HepG2 (cell line): Measurements from ENCODE around the gene RAB36. TPM values are rescaled to one million over a fixed set of nuclear protein-coding genes. Genes with fewer than 3 reads are reported as not detected.

Experiments
- ATAC-seq: fragments of 200-7000 bp; cut with Tn5 transposase; 3 replicates; pipeline ENCODE4 v1.9.1; 2020; ENCODE audit warnings: mild to moderate bottlenecking, moderate library complexity
- BruUV-seq: library from RNA; stranded (reverse); fragments of 400-500 nt; replicated peaks from 2 replicates; lab custom pipeline; 2021; lab: Mats Ljungman, UMichigan
- CTCF ChIA-PET: fragments of 300-600 bp; formaldehyde crosslinking; extraction: SDS; loops from one replicate; lab custom pipeline; 2021; ENCODE audit warnings: low total read pairs, inconsistent platforms, low intra/inter-chr PET ratio; lab: Yijun Ruan, JAX
- POLR2A ChIA-PET: fragments of 350-600 bp; sonication (Branson Sonifier 250); formaldehyde crosslinking; loops from one replicate; lab custom pipeline; 2020; ENCODE audit warnings: antibody characterized with exemption, inconsistent platforms; lab: Yijun Ruan, JAX
- DNase-seq: peaks from one replicate; pipeline ENCODE4 v3.0.0-alpha.2; 2015; ENCODE audit warnings: low spot score
- FAIRE-seq: peaks from 3 replicates; lab custom pipeline; 2011; peaks lifted over from hg19 to GRCh38; lab: Jason Lieb, UNC
- H2AFZ ChIP-seq: one replicate; pipeline ENCODE4 v1.6.1; 2011; ENCODE audit warnings: low read length, inconsistent platforms
- H3K27ac ChIP-seq: fragments of 300-600 bp; 3 replicates; pipeline ENCODE4 v1.8.0; 2011; ENCODE audit warnings: mixed run types, mild to moderate bottlenecking, mixed read lengths, low read length, inconsistent platforms; ENCODE audit not compliant: insufficient read depth; ENCODE audit errors: extremely low read length
- H3K27me3 ChIP-seq, 2 experiments: fragments of 200-600 bp in 1 of 2; 2 replicates in 1 of 2; 3 replicates in 1 of 2; pipeline versions ENCODE4 v1.6.0 to v1.8.0; 2011; ENCODE audit warnings: low read length in 2 of 2, mild to moderate bottlenecking in 2 of 2, moderate library complexity in 2 of 2, inconsistent platforms in 1 of 2; ENCODE audit not compliant: insufficient read depth in 2 of 2, control insufficient read depth in 1 of 2
- H3K36me3 ChIP-seq, 2 experiments: fragments of 200-600 bp in 1 of 2; replicated peaks in 1 of 2; 2 replicates in 1 of 2; 3 replicates in 1 of 2; pipeline versions ENCODE4 v1.5.1 to v1.8.0; 2011; ENCODE audit warnings: low read length in 2 of 2, inconsistent platforms in 1 of 2; ENCODE audit not compliant: insufficient read depth in 2 of 2, control insufficient read depth in 1 of 2
- H3K4me1 ChIP-seq: 2 replicates; pipeline ENCODE4 v1.5.1; 2012; ENCODE audit warnings: low read length, inconsistent platforms; ENCODE audit not compliant: insufficient read depth
- H3K4me2 ChIP-seq: 2 replicates; pipeline ENCODE4 v1.6.0; 2011; ENCODE audit warnings: low read depth, low read length, inconsistent platforms
- H3K4me3 ChIP-seq, 3 experiments: fragments of 200-600 bp in 1 of 3; sonication (generic), shearing (Covaris generic) in 1 of 3; replicated peaks in 1 of 3; 2 replicates each; pipeline ENCODE4 v1.5.1; 2011 to 2016; ENCODE audit warnings: low read length in 3 of 3, inconsistent platforms in 2 of 3, low read depth in 2 of 3, mild to moderate bottlenecking in 2 of 3, control low read depth in 1 of 3, mixed read lengths in 1 of 3; ENCODE audit not compliant: insufficient read depth in 1 of 3
- H3K79me2 ChIP-seq: one replicate; pipeline ENCODE4 v1.6.1; 2011; ENCODE audit warnings: low read length, inconsistent platforms; ENCODE audit not compliant: insufficient read depth
- H3K9ac ChIP-seq: 2 replicates; pipeline ENCODE4 v1.6.0; 2011; ENCODE audit warnings: mild to moderate bottlenecking, low read depth, low read length, inconsistent platforms; ENCODE audit not compliant: insufficient read depth
- H3K9me3 ChIP-seq: 2 replicates; pipeline ENCODE4 v1.5.1; 2012; ENCODE audit warnings: mild to moderate bottlenecking, low read length
- H4K20me1 ChIP-seq: 2 replicates; pipeline ENCODE4 v1.6.0; 2011; ENCODE audit warnings: inconsistent platforms, mild to moderate bottlenecking, low read length, moderate library complexity; ENCODE audit not compliant: insufficient read depth
- EEA1 ChIP-seq: sonication (generic); formaldehyde crosslinking; IDR thresholded peaks from 2 replicates; pipeline ENCODE4 v1.5.1; 2020; ENCODE audit warnings: mild to moderate bottlenecking, missing genetic modification reagents, borderline replicate concordance
- SATB2 ChIP-seq: sonication (generic); formaldehyde crosslinking; IDR thresholded peaks from 2 replicates; pipeline ENCODE4 v1.5.0; 2020; ENCODE audit warnings: missing genetic modification reagents
- ZNF180 ChIP-seq: sonication (generic); formaldehyde crosslinking; IDR thresholded peaks from 2 replicates; pipeline ENCODE4 v1.4.0; 2020; ENCODE audit warnings: low read depth, missing genetic modification reagents, borderline replicate concordance
- WGBS: methylation state at CpG from one replicate; pipeline ENCODE4 v1.1.6; 2017; ENCODE audit warnings: low lambda C conversion rate; 5-methylcytosine and 5-hydroxymethylcytosine counted together
- in situ Hi-C: cut with HindIII; loops from 2 replicates; pipeline ENCODE4 v1.10.0; 2017; ENCODE audit warnings: low pct_unique_long_range_greater_than_20kb; ENCODE audit not compliant: extremely low pct_ligation_motif_present
- intact Hi-C: fragments of 100-400 bp; cut with micrococcal nuclease; formaldehyde crosslinking; loops from one replicate; pipeline ENCODE4 v1.10.0; 2022; ENCODE audit not compliant: unreplicated experiment
- polyA plus RNA-seq, 8 experiments: library from polyadenylated mRNA; depleted of rRNA in 3 of 8; stranded (reverse) in 7 of 8; unstranded in 1 of 8; fragments of >200 nt; fragmentation: Illumina TruSeq in 4 of 8; extraction: Trizol in 4 of 8; gene quantifications; 2 replicates each; pipeline versions ENCODE4 v1.2.1 to v1.2.3, GENCODE V29; 2011 to 2016; ENCODE audit warnings: low read depth in 4 of 8, missing spikeins in 1 of 8, mixed read lengths in 1 of 8; ENCODE audit not compliant: insufficient read depth in 1 of 8
- total RNA-seq, 5 experiments: library from RNA; depleted of rRNA; stranded (reverse); fragments of >200 nt; fragmentation: Illumina TruSeq; extraction: Trizol; gene quantifications; 2 replicates each; pipeline ENCODE4 v1.2.3, GENCODE V29; 2016; ENCODE audit warnings: low read depth in 1 of 5
- TF ChIP-seq, protein P1 (sequence below): sonication (generic); formaldehyde crosslinking; IDR thresholded peaks from 2 replicates; pipeline ENCODE4 v1.5.1; 2020; ENCODE audit warnings: mild to moderate bottlenecking, missing genetic modification reagents, moderate library complexity
- TF ChIP-seq, protein P2 (sequence below): sonication (generic); formaldehyde crosslinking; conservative IDR thresholded peaks from 2 replicates; pipeline ENCODE4 v1.8.1; 2023; ENCODE audit warnings: missing genetic modification reagents
- TF ChIP-seq, protein P3 (sequence below): sonication (generic); formaldehyde crosslinking; IDR thresholded peaks from 2 replicates; pipeline ENCODE4 v1.4.0; 2020; ENCODE audit warnings: mild to moderate bottlenecking, missing genetic modification reagents, borderline replicate concordance
- TF ChIP-seq, protein P4 (sequence below), 2 experiments: sonication (generic) in 1 of 2; formaldehyde crosslinking in 1 of 2; IDR thresholded peaks; 2 replicates each; pipeline versions ENCODE4 v1.5.1 to v1.6.1; 2011 to 2020; ENCODE audit warnings: borderline replicate concordance in 1 of 2, low read depth in 1 of 2, low read length in 1 of 2, mild to moderate bottlenecking in 1 of 2, missing genetic modification reagents in 1 of 2, moderate library complexity in 1 of 2

The RAB36 gene
- total and polyA plus RNA-seq, 2 of the 13 experiments (the other 11 are each of a cell fraction or from before 2014, with no cell fraction given) = 0.24 to 0.86 TPM

DNA sequence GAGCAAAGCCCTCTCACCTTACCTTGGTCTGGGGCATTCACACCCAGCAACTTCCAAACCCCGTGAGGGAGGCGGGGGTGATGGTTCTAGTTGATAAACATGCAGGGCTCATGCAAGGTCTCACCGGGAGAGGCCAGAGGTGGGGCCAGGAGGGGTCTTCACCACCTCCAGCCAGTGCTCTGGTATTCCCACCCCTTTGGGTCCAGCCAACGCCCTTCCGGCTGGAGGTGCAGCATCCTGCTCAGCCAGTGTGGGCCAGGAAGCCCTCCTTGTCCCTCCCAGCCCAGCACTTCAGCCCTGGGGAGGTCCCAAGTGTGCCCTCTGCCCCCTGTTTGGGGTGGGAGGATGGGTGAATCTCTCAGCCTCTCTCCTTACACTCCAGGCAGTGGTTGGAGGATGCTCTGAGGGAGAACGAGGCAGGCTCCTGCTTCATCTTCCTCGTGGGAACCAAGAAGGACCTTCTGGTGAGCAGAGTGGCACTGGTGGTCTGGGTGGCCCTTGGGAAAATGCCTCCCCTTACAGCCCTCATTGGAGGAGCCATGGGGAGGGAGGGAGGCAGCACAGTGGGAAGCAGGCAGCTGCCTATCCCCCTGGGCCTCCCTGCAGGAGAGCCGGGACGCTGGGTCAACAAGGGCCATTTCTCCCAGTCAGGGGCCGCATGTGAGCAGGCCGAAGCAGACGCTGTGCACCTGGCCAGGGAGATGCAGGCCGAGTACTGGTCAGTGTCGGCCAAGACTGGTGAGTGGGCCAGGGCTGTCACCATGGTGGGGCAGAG, 13.4 kb downstream of the RAB36 start:
- 33% methylated on average over 3 of the region's 14 CpGs for WGBS
- peak overlapping the region; percentile 95 for H3K4me2 ChIP-seq
- BruUV-seq = no TSS peak
- DNase-seq = no peak
- intact Hi-C loops (no loop called here), in situ Hi-C loops (loop anchor here (25.0 kb wide), 1 partner anchor 404 kb away; no protein-coding TSS in a partner anchor)
- H3K36me3 ChIP-seq = no peaks in the 10 kb centered on the region
- peaks cover 100% of the 10 kb centered on the region for H3K4me1 ChIP-seq
- no peak overlapping the region for H2AFZ ChIP-seq
- ChIA-PET POLR2A (interaction anchor here (1.6 to 2.5 kb wide), 2 partner anchors 14 to 23 kb away, joined by 3 to 12 read pairs; partner anchors contain the start of gene RAB36), CTCF (no interaction called here)
- no peak for FAIRE-seq
- H3K27ac ChIP-seq = peak overlapping the region; percentile 65
- H3K79me2 ChIP-seq = no peaks in the 10 kb centered on the region
- H3K4me3 ChIP-seq = peak overlapping the region in 1 of 3 experiments; percentile 71; a peak in 1 of 6 replicates
- ATAC-seq = no peak; the same call in 2 of the 3 replicates
- H3K9me3 ChIP-seq = no peaks in the 10 kb centered on the region
- no peaks in the 10 kb centered on the region for H4K20me1 ChIP-seq
- no peaks in the 10 kb centered on the region; a peak in 1 of 5 replicates for H3K27me3 ChIP-seq
- H3K9ac ChIP-seq = no peak overlapping the region; the same call in 1 of the 2 replicates
- TF ChIP-seq, protein P1, sequence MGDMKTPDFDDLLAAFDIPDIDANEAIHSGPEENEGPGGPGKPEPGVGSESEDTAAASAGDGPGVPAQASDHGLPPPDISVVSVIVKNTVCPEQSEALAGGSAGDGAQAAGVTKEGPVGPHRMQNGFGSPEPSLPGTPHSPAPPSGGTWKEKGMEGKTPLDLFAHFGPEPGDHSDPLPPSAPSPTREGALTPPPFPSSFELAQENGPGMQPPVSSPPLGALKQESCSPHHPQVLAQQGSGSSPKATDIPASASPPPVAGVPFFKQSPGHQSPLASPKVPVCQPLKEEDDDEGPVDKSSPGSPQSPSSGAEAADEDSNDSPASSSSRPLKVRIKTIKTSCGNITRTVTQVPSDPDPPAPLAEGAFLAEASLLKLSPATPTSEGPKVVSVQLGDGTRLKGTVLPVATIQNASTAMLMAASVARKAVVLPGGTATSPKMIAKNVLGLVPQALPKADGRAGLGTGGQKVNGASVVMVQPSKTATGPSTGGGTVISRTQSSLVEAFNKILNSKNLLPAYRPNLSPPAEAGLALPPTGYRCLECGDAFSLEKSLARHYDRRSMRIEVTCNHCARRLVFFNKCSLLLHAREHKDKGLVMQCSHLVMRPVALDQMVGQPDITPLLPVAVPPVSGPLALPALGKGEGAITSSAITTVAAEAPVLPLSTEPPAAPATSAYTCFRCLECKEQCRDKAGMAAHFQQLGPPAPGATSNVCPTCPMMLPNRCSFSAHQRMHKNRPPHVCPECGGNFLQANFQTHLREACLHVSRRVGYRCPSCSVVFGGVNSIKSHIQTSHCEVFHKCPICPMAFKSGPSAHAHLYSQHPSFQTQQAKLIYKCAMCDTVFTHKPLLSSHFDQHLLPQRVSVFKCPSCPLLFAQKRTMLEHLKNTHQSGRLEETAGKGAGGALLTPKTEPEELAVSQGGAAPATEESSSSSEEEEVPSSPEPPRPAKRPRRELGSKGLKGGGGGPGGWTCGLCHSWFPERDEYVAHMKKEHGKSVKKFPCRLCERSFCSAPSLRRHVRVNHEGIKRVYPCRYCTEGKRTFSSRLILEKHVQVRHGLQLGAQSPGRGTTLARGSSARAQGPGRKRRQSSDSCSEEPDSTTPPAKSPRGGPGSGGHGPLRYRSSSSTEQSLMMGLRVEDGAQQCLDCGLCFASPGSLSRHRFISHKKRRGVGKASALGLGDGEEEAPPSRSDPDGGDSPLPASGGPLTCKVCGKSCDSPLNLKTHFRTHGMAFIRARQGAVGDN (CRISPR knock-in tag) = peak; percentile 45; the same call in 1 of the 2 replicates
- TF ChIP-seq, protein P2, sequence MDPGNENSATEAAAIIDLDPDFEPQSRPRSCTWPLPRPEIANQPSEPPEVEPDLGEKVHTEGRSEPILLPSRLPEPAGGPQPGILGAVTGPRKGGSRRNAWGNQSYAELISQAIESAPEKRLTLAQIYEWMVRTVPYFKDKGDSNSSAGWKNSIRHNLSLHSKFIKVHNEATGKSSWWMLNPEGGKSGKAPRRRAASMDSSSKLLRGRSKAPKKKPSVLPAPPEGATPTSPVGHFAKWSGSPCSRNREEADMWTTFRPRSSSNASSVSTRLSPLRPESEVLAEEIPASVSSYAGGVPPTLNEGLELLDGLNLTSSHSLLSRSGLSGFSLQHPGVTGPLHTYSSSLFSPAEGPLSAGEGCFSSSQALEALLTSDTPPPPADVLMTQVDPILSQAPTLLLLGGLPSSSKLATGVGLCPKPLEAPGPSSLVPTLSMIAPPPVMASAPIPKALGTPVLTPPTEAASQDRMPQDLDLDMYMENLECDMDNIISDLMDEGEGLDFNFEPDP (CRISPR knock-in tag) = no peak
- 0 out of 2 replicates have a peak, but pooled peaks have one; percentile 12 for TF ChIP-seq SATB2 (CRISPR knock-in tag)
- TF ChIP-seq, protein P3, sequence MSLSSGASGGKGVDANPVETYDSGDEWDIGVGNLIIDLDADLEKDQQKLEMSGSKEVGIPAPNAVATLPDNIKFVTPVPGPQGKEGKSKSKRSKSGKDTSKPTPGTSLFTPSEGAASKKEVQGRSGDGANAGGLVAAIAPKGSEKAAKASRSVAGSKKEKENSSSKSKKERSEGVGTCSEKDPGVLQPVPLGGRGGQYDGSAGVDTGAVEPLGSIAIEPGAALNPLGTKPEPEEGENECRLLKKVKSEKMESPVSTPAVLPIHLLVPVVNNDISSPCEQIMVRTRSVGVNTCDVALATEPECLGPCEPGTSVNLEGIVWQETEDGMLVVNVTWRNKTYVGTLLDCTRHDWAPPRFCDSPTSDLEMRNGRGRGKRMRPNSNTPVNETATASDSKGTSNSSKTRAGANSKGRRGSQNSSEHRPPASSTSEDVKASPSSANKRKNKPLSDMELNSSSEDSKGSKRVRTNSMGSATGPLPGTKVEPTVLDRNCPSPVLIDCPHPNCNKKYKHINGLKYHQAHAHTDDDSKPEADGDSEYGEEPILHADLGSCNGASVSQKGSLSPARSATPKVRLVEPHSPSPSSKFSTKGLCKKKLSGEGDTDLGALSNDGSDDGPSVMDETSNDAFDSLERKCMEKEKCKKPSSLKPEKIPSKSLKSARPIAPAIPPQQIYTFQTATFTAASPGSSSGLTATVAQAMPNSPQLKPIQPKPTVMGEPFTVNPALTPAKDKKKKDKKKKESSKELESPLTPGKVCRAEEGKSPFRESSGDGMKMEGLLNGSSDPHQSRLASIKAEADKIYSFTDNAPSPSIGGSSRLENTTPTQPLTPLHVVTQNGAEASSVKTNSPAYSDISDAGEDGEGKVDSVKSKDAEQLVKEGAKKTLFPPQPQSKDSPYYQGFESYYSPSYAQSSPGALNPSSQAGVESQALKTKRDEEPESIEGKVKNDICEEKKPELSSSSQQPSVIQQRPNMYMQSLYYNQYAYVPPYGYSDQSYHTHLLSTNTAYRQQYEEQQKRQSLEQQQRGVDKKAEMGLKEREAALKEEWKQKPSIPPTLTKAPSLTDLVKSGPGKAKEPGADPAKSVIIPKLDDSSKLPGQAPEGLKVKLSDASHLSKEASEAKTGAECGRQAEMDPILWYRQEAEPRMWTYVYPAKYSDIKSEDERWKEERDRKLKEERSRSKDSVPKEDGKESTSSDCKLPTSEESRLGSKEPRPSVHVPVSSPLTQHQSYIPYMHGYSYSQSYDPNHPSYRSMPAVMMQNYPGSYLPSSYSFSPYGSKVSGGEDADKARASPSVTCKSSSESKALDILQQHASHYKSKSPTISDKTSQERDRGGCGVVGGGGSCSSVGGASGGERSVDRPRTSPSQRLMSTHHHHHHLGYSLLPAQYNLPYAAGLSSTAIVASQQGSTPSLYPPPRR = no peak
- TF ChIP-seq ZNF180 (CRISPR knock-in tag) = no peak
- no peak for TF ChIP-seq EEA1 (CRISPR knock-in tag)
- TF ChIP-seq, protein P4, sequence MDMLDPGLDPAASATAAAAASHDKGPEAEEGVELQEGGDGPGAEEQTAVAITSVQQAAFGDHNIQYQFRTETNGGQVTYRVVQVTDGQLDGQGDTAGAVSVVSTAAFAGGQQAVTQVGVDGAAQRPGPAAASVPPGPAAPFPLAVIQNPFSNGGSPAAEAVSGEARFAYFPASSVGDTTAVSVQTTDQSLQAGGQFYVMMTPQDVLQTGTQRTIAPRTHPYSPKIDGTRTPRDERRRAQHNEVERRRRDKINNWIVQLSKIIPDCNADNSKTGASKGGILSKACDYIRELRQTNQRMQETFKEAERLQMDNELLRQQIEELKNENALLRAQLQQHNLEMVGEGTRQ (IDR thresholded peaks at IDR 0.05; ENCODE audit: low read depth, low read length) = no peak
- TF ChIP-seq, protein P4 (CRISPR knock-in tag; IDR thresholded peaks at IDR 0.05; ENCODE audit: borderline replicate concordance) = 0 out of 2 replicates have a peak, but pooled peaks have one; percentile 2
